HPDE6-E6E7 (cell line): ENCODE results near the gene PLXNB2.
"Not testable (repeated sequence)": the region's sequence is repeated elsewhere in the genome, so short reads cannot be mapped to it uniquely, and the experiment has no call there.

ENCODE experiments used
- DNase-seq: peaks from one replicate; pipeline ENCODE4 v3.0.0; 2011; ENCODE audit warnings: missing footprints; ENCODE audit errors: extremely low spot score

The PLXNB2 gene

GRCh38 chr22:50280022-50280707 is 27.3 kb downstream of the PLXNB2 start:
- DNase-seq = no peak

- no peak for DNase-seq
Measured at GRCh38 chr22:50278956-50279619, 28.4 kb downstream of the PLXNB2 start.

GRCh38 chr22:50278461-50278860 is 29.0 kb downstream of the PLXNB2 start:
- no peak for DNase-seq

GRCh38 chr22:50277761-50278160 is 29.7 kb downstream of the PLXNB2 start:
- DNase-seq = no peak

- DNase-seq = no peak
Measured at GRCh38 chr22:50276143-50276542, 31.3 kb downstream of the PLXNB2 start.

GRCh38 chr22:50275181-50276055 is 32.0 kb downstream of the PLXNB2 start:
- DNase-seq = no peak

- no peak for DNase-seq
Measured at GRCh38 chr22:50274771-50275170, 32.7 kb downstream of the PLXNB2 start.

GRCh38 chr22:50274311-50274710 is 33.1 kb downstream of the PLXNB2 start:
- no peak for DNase-seq

GRCh38 chr22:50273781-50274180 is 33.7 kb downstream of the PLXNB2 start:
- not testable (repeated sequence) for DNase-seq

GRCh38 chr22:50273352-50273751 is 34.1 kb downstream of the PLXNB2 start:
- not testable (repeated sequence) for DNase-seq

GRCh38 chr22:50272044-50272802 is 35.2 kb downstream of the PLXNB2 start:
- no peak for DNase-seq

GRCh38 chr22:50271519-50271970 is 35.9 kb downstream of the PLXNB2 start:
- DNase-seq = no peak

GRCh38 chr22:50270666-50271394 is 36.6 kb downstream of the PLXNB2 start:
- DNase-seq = no peak

- DNase-seq = no peak
Measured at GRCh38 chr22:50269970-50270665, 37.3 kb downstream of the PLXNB2 start, which contains the start of gene MAPK11. Gene MAPK11 (minus strand): TSS chr22:50270380. CDS start chr22:50270292, 88 bp downstream.

GRCh38 chr22:50269573-50269969 is 37.9 kb downstream of the PLXNB2 start:
- no peak for DNase-seq

- DNase-seq = no peak
Measured at GRCh38 chr22:50268655-50269113, 38.8 kb downstream of the PLXNB2 start.

- no peak for DNase-seq
Measured at GRCh38 chr22:50267591-50268390, 39.7 kb downstream of the PLXNB2 start.

GRCh38 chr22:50266994-50267393 is 40.5 kb downstream of the PLXNB2 start:
- no peak for DNase-seq
